ENCODE data around the gene GRB14.

GRB14 gene

GRCh38 chr2:164609790-164610189, 11.5 kb downstream of the GRB14 start:
- no peak for DNase-seq

- no peak for DNase-seq
These were observed 14.7 kb downstream of the GRB14 start for GRCh38 chr2:164606557-164606956.

- DNase-seq: no peak
These were observed 16.0 kb downstream of the GRB14 start for GRCh38 chr2:164605295-164605694.

- no peak for DNase-seq
These were observed 20.5 kb downstream of the GRB14 start for GRCh38 chr2:164600763-164601162.

GRCh38 chr2:164599954-164600589, 21.2 kb downstream of the GRB14 start:
- DNase-seq: no peak

- no peak for DNase-seq
These were observed 23.3 kb downstream of the GRB14 start for GRCh38 chr2:164597983-164598382.

GRCh38 chr2:164595031-164595430, 26.3 kb downstream of the GRB14 start:
- DNase-seq: no peak

- no peak for DNase-seq
These were observed 27.3 kb downstream of the GRB14 start for GRCh38 chr2:164593959-164594358.

GRCh38 chr2:164593541-164593940, 27.7 kb downstream of the GRB14 start:
- DNase-seq: no peak

- DNase-seq: no peak
These were observed 31.8 kb downstream of the GRB14 start for GRCh38 chr2:164589522-164589921.

GRCh38 chr2:164581050-164581449, 40.2 kb downstream of the GRB14 start:
- DNase-seq: no peak

- no peak for DNase-seq
These were observed 46.4 kb downstream of the GRB14 start for GRCh38 chr2:164574931-164575330.

- no peak for DNase-seq
These were observed 50.8 kb downstream of the GRB14 start for GRCh38 chr2:164570475-164570874.

- DNase-seq: no peak
These were observed 51.9 kb downstream of the GRB14 start for GRCh38 chr2:164569378-164569777.

- no peak for DNase-seq
These were observed 53.0 kb downstream of the GRB14 start for GRCh38 chr2:164568317-164568716.

GRCh38 chr2:164567335-164567989, 53.8 kb downstream of the GRB14 start:
- DNase-seq: no peak

- no peak for DNase-seq
These were observed 55.9 kb downstream of the GRB14 start for GRCh38 chr2:164565359-164565758.

- DNase-seq: no peak
These were observed 58.6 kb downstream of the GRB14 start for GRCh38 chr2:164562666-164563065.

GRCh38 chr2:164561991-164562390, 59.3 kb downstream of the GRB14 start:
- DNase-seq: no peak

GRCh38 chr2:164561416-164561815, 59.9 kb downstream of the GRB14 start:
- no peak for DNase-seq

GRCh38 chr2:164560902-164561301, 60.4 kb downstream of the GRB14 start:
- no peak for DNase-seq

- no peak for DNase-seq
These were observed 61.0 kb downstream of the GRB14 start for GRCh38 chr2:164560181-164560792.

GRCh38 chr2:164558450-164558849, 62.8 kb downstream of the GRB14 start:
- no peak for DNase-seq

GRCh38 chr2:164554487-164554886, 66.8 kb downstream of the GRB14 start:
- no peak for DNase-seq

Measured in cerebellar nuclear complex (tissue), 1 donor.